ENCODE results near the gene C5AR2. TPM values are rescaled to one million over a fixed set of nuclear protein-coding genes. Genes with fewer than 3 reads are reported as not detected.
"Not testable (repeated sequence)": the region's sequence is repeated elsewhere in the genome, so short reads cannot be mapped to it uniquely, and the experiment has no call there.

C5AR2 gene
- total and polyA plus RNA-seq, 2 experiments from 2014 or later = 0.28 TPM; not detected in 1

- TF ChIP-seq CTCF (conservative IDR thresholded peaks at IDR 0.05; ENCODE audit: low read depth in 2 of 2) (peak; percentile 84 to 94), POLR2AphosphoS5 (IDR thresholded peaks at IDR 0.05; ENCODE audit: low read depth) (no peak)
Observed at GRCh38 chr19:47296036-47296435, 35.9 kb upstream of the C5AR2 start (continued).

GRCh38 chr19:47300867-47301266, 31.1 kb upstream of the C5AR2 start:
- not testable (repeated sequence) for H3K4me2 ChIP-seq; H3K4me3 Mint-ChIP-seq; H3K36me3 ChIP-seq (ENCODE audit: insufficient read depth); H3F3A ChIP-seq (replicated peaks; ENCODE audit: low read depth); H3K9me2 ChIP-seq (ENCODE audit: insufficient read depth); H3K9me3 Mint-ChIP-seq; H3K27me3 ChIP-seq (ENCODE audit: insufficient read depth); H3K36me3 Mint-ChIP-seq (ENCODE audit: low read depth); DNase-seq (ENCODE audit: low spot score); H4K20me1 ChIP-seq (replicated peaks; ENCODE audit: insufficient read depth); H2AFZ ChIP-seq; H3K4me3 ChIP-seq; H3K4me1 ChIP-seq (ENCODE audit: insufficient read depth); H3K79me2 ChIP-seq (replicated peaks; ENCODE audit: insufficient read depth); ATAC-seq; H3K27ac Mint-ChIP-seq
- Mint-ChIP-seq H3K4me1 (peaks cover 12% of the 10 kb centered on the region), H3K27me3 (ENCODE audit: insufficient read depth, low read depth, poor library complexity) (peaks cover 11% of the 10 kb centered on the region)
- 0 out of 2 replicates have a peak overlapping the region, but pooled peaks have one; percentile 32 for H3K27ac ChIP-seq (ENCODE audit: low read depth)

- H3K9me2 ChIP-seq (ENCODE audit: insufficient read depth) = no peaks in the 10 kb centered on the region
- Mint-ChIP-seq H3K9me3 (peaks cover 3% of the 10 kb centered on the region; the same call in 2 of the 3 replicates), H3K4me3 (no peak overlapping the region), H3K36me3 (ENCODE audit: low read depth) (no peaks in the 10 kb centered on the region), H3K27ac (no peak overlapping the region), H3K27me3 (ENCODE audit: insufficient read depth, low read depth, poor library complexity) (peaks cover 9% of the 10 kb centered on the region), H3K4me1 (peaks cover 6% of the 10 kb centered on the region)
- H4K20me1 ChIP-seq (replicated peaks; ENCODE audit: insufficient read depth) = no peaks in the 10 kb centered on the region
- H3K79me2 ChIP-seq (replicated peaks; ENCODE audit: insufficient read depth) = no peaks in the 10 kb centered on the region
- H3K27me3 ChIP-seq (ENCODE audit: insufficient read depth) = no peaks in the 10 kb centered on the region
- no peak overlapping the region for H3K27ac ChIP-seq (ENCODE audit: low read depth)
- no peak for DNase-seq (ENCODE audit: low spot score)
- no peak overlapping the region for H2AFZ ChIP-seq
- H3K4me3 ChIP-seq = no peak overlapping the region
- TF ChIP-seq REST (IDR thresholded peaks at IDR 0.05; ENCODE audit: unreplicated experiment) = no peak
- no peak for TF ChIP-seq ZNF462 (CRISPR knock-in tag; IDR thresholded peaks at IDR 0.05)
- no peak for TF ChIP-seq POLR2AphosphoS5 (IDR thresholded peaks at IDR 0.05; ENCODE audit: low read depth)
- no peak for TF ChIP-seq EZH2phosphoT487 (IDR thresholded peaks at IDR 0.05; ENCODE audit: unreplicated experiment)
- TF ChIP-seq CTCF (conservative IDR thresholded peaks at IDR 0.05; ENCODE audit: low read depth in 2 of 2) = no peak
- no peaks in the 10 kb centered on the region for H3K36me3 ChIP-seq (ENCODE audit: insufficient read depth)
- H3F3A ChIP-seq (replicated peaks; ENCODE audit: low read depth) = no peaks in the 10 kb centered on the region
- ATAC-seq = no peak
- H3K4me2 ChIP-seq = no peak overlapping the region
- H3K4me1 ChIP-seq (ENCODE audit: insufficient read depth) = no peaks in the 10 kb centered on the region
Observed at GRCh38 chr19:47302249-47302648, 29.7 kb upstream of the C5AR2 start.

Measured in GM23338 (cell line).